H1 (cell line): ENCODE measurements around the gene SYT17. TPM values are rescaled to one million over a fixed set of nuclear protein-coding genes. Genes with fewer than 3 reads are reported as not detected.

Experiments used
- HDAC2 ChIP-seq, 2 experiments: fragments of 300-600 bp in 1 of 2; sonication (generic) in 1 of 2; IDR thresholded peaks; 2 replicates each; pipeline ENCODE4 v1.6.1; 2011 to 2012; ENCODE audit warnings: low read depth in 2 of 2, low read length in 2 of 2, mild to moderate bottlenecking in 2 of 2, moderate library complexity in 2 of 2, borderline replicate concordance in 1 of 2, inconsistent platforms in 1 of 2
- HDAC6 ChIP-seq: IDR thresholded peaks from one replicate; pipeline ENCODE4 v1.7.1; 2012; ENCODE audit warnings: low read depth, mild to moderate bottlenecking, inconsistent platforms, low read length, moderate library complexity
- KDM5A ChIP-seq: fragments of 200-600 bp; IDR thresholded peaks from 2 replicates; pipeline ENCODE4 v1.7.1; 2012; ENCODE audit warnings: mild to moderate bottlenecking, low read length, inconsistent platforms, mixed read lengths
- NANOG ChIP-seq: IDR thresholded peaks from 2 replicates; pipeline ENCODE4 v1.6.1; 2011; ENCODE audit warnings: low read length, low read depth, mild to moderate bottlenecking, inconsistent platforms; ENCODE audit not compliant: insufficient read depth, poor library complexity, severe bottlenecking
- SIN3A ChIP-seq, 2 experiments: IDR thresholded peaks in 1 of 2; conservative IDR thresholded peaks in 1 of 2; 2 replicates each; pipeline ENCODE4 v1.6.1; 2011 to 2012; ENCODE audit warnings: low read length in 2 of 2, improper control_type of control experiment in 1 of 2, low read depth in 1 of 2, mild to moderate bottlenecking in 1 of 2
- TAF1 ChIP-seq: IDR thresholded peaks from 2 replicates; pipeline ENCODE4 v1.6.1; 2011; ENCODE audit warnings: mild to moderate bottlenecking, low read depth, low read length
- TAF7 ChIP-seq: optimal IDR thresholded peaks from 2 replicates; pipeline ENCODE3; 2011; ENCODE audit warnings: low read depth, mild to moderate bottlenecking, inconsistent platforms, low read length, moderate library complexity, borderline replicate concordance
- polyA plus RNA-seq, 7 experiments: library from polyadenylated mRNA; depleted of rRNA in 3 of 7; stranded (reverse) in 5 of 7; unstranded in 2 of 7; fragments of >200 nt in 5 of 7; fragments of 200-250 nt in 2 of 7; gene quantifications; 1 replicate in 5 of 7; 2 replicates in 1 of 7; 4 replicates in 1 of 7; pipeline versions ENCODE4 v1.2.1 to v1.2.3, GENCODE V29; 2011 to 2013; ENCODE audit warnings: missing spikeins in 2 of 7, mixed read lengths in 2 of 7
- total RNA-seq: library from RNA; stranded (reverse); fragmentation: NEBNext Ultra II Directional; extraction: Animal tissue kit (Norgen Biotek cat#: 25700); gene quantifications from 2 replicates; pipeline ENCODE4 v1.2.1, GENCODE V29; 2021
- TF ChIP-seq, protein P1 (sequence below): fragments of 300-600 bp; sonication (generic); IDR thresholded peaks from 2 replicates; pipeline ENCODE4 v1.7.1; 2012; ENCODE audit warnings: low read length, moderate library complexity, mild to moderate bottlenecking, inconsistent platforms; ENCODE audit not compliant: insufficient replicate concordance
- TF ChIP-seq, protein P2 (sequence below): IDR thresholded peaks from 2 replicates; pipeline ENCODE4 v1.6.1; 2011; ENCODE audit warnings: low read depth, mild to moderate bottlenecking, low read length; ENCODE audit not compliant: insufficient read depth

SYT17 gene
- total and polyA plus RNA-seq, 2 of the 8 experiments (the other 6 are each of a cell fraction or from before 2014, with no cell fraction given): 5.8 to 18.1 TPM

DNA sequence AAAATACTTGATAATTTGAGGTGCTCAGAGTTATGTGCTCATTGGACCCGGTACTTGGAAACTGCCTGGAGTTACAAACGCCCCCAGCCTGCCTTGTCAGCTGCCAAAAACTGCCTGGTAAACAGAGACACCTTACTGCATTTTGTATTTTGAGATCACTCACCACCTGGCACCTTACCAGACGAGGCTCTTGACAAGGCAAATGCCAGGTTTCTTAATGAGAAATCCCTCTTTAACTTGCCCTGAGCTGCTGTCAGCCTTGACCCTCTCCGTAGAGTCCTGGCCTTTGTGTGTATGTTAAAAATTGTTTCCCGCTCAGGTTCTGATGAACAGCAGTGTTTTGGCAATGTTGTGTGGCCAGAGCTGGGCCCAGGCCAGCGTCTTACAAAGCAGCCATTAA, 28.8 kb downstream of the SYT17 start (continued):
- TF ChIP-seq, protein P1, sequence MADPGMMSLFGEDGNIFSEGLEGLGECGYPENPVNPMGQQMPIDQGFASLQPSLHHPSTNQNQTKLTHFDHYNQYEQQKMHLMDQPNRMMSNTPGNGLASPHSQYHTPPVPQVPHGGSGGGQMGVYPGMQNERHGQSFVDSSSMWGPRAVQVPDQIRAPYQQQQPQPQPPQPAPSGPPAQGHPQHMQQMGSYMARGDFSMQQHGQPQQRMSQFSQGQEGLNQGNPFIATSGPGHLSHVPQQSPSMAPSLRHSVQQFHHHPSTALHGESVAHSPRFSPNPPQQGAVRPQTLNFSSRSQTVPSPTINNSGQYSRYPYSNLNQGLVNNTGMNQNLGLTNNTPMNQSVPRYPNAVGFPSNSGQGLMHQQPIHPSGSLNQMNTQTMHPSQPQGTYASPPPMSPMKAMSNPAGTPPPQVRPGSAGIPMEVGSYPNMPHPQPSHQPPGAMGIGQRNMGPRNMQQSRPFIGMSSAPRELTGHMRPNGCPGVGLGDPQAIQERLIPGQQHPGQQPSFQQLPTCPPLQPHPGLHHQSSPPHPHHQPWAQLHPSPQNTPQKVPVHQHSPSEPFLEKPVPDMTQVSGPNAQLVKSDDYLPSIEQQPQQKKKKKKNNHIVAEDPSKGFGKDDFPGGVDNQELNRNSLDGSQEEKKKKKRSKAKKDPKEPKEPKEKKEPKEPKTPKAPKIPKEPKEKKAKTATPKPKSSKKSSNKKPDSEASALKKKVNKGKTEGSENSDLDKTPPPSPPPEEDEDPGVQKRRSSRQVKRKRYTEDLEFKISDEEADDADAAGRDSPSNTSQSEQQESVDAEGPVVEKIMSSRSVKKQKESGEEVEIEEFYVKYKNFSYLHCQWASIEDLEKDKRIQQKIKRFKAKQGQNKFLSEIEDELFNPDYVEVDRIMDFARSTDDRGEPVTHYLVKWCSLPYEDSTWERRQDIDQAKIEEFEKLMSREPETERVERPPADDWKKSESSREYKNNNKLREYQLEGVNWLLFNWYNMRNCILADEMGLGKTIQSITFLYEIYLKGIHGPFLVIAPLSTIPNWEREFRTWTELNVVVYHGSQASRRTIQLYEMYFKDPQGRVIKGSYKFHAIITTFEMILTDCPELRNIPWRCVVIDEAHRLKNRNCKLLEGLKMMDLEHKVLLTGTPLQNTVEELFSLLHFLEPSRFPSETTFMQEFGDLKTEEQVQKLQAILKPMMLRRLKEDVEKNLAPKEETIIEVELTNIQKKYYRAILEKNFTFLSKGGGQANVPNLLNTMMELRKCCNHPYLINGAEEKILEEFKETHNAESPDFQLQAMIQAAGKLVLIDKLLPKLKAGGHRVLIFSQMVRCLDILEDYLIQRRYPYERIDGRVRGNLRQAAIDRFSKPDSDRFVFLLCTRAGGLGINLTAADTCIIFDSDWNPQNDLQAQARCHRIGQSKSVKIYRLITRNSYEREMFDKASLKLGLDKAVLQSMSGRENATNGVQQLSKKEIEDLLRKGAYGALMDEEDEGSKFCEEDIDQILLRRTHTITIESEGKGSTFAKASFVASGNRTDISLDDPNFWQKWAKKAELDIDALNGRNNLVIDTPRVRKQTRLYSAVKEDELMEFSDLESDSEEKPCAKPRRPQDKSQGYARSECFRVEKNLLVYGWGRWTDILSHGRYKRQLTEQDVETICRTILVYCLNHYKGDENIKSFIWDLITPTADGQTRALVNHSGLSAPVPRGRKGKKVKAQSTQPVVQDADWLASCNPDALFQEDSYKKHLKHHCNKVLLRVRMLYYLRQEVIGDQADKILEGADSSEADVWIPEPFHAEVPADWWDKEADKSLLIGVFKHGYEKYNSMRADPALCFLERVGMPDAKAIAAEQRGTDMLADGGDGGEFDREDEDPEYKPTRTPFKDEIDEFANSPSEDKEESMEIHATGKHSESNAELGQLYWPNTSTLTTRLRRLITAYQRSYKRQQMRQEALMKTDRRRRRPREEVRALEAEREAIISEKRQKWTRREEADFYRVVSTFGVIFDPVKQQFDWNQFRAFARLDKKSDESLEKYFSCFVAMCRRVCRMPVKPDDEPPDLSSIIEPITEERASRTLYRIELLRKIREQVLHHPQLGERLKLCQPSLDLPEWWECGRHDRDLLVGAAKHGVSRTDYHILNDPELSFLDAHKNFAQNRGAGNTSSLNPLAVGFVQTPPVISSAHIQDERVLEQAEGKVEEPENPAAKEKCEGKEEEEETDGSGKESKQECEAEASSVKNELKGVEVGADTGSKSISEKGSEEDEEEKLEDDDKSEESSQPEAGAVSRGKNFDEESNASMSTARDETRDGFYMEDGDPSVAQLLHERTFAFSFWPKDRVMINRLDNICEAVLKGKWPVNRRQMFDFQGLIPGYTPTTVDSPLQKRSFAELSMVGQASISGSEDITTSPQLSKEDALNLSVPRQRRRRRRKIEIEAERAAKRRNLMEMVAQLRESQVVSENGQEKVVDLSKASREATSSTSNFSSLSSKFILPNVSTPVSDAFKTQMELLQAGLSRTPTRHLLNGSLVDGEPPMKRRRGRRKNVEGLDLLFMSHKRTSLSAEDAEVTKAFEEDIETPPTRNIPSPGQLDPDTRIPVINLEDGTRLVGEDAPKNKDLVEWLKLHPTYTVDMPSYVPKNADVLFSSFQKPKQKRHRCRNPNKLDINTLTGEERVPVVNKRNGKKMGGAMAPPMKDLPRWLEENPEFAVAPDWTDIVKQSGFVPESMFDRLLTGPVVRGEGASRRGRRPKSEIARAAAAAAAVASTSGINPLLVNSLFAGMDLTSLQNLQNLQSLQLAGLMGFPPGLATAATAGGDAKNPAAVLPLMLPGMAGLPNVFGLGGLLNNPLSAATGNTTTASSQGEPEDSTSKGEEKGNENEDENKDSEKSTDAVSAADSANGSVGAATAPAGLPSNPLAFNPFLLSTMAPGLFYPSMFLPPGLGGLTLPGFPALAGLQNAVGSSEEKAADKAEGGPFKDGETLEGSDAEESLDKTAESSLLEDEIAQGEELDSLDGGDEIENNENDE: no peak
- no peak for TF ChIP-seq SIN3A (conservative IDR thresholded peaks at IDR 0.05 in 1 of 2, IDR thresholded peaks at IDR 0.05 in 1 of 2; ENCODE audit: low read depth in 1 of 2, low read length in 2 of 2)
- TF ChIP-seq NANOG: no peak
- TF ChIP-seq HDAC6: no peak
- TF ChIP-seq TAF1: no peak
- TF ChIP-seq HDAC2 (IDR thresholded peaks at IDR 0.05; ENCODE audit: borderline replicate concordance in 1 of 2, low read depth in 2 of 2, low read length in 2 of 2): no peak
- no peak for TF ChIP-seq KDM5A
- TF ChIP-seq, protein P2, sequence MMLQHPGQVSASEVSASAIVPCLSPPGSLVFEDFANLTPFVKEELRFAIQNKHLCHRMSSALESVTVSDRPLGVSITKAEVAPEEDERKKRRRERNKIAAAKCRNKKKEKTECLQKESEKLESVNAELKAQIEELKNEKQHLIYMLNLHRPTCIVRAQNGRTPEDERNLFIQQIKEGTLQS: no peak
- TF ChIP-seq TAF7: no peak
- TF ChIP-seq, all 59 proteins: peak for 0
